ENCODE results near the gene ANKRD61.

ANKRD61 gene

GRCh38 chr7:6011541-6011940 is 19.6 kb upstream of the ANKRD61 start:
- no peak overlapping the region for H2AK5ac ChIP-seq (ENCODE audit: low read length, severe bottlenecking)
- no peak overlapping the region for H3K4me3 ChIP-seq (ENCODE audit: insufficient read depth in 1 of 2, low read depth in 1 of 2, low read length in 2 of 2)
- H2BK120ac ChIP-seq (ENCODE audit: low read depth, low read length) = no peak overlapping the region
- H3K4me2 ChIP-seq (ENCODE audit: low read length, poor library complexity, severe bottlenecking) = no peak overlapping the region
- H4K91ac ChIP-seq (ENCODE audit: low read length) = no peak overlapping the region
- no peak overlapping the region for H2BK5ac ChIP-seq (ENCODE audit: low read depth, low read length, poor library complexity, severe bottlenecking)
- no peak overlapping the region for H3K4ac ChIP-seq (ENCODE audit: low read depth in 1 of 2, low read length in 2 of 2)
- no peak overlapping the region for H2BK12ac ChIP-seq (ENCODE audit: low read length in 2 of 2)
- H2BK15ac ChIP-seq (ENCODE audit: low read depth, poor library complexity, severe bottlenecking) = no peak overlapping the region
- no peak overlapping the region for H2AFZ ChIP-seq (ENCODE audit: low read depth, low read length)
- peaks cover 7% of the 10 kb centered on the region for H3K4me1 ChIP-seq (ENCODE audit: control insufficient read depth, insufficient read depth, low read depth, low read length)
- H3K9me3 ChIP-seq (ENCODE audit: control insufficient read depth, low read length) = no peaks in the 10 kb centered on the region
- H4K8ac ChIP-seq (ENCODE audit: low read length) = no peak overlapping the region
- H3K27ac ChIP-seq (ENCODE audit: low read length, poor library complexity, severe bottlenecking) = no peak overlapping the region
- no peak overlapping the region for H3K23ac ChIP-seq (ENCODE audit: low read length in 2 of 2)
- H3K36me3 ChIP-seq (ENCODE audit: control insufficient read depth in 1 of 2, insufficient read depth in 2 of 2, low read depth in 1 of 2, low read length in 2 of 2) = peaks cover 18 to 23% of the 10 kb centered on the region in 2 experiments
- H3K14ac ChIP-seq (ENCODE audit: low read length in 2 of 2) = no peak overlapping the region
- no peak overlapping the region for H3K9ac ChIP-seq (ENCODE audit: low read length)
- no peak for DNase-seq
- H3K79me1 ChIP-seq (replicated peaks; ENCODE audit: low read length, poor library complexity, severe bottlenecking) = peaks cover 20% of the 10 kb centered on the region
- H3K27me3 ChIP-seq (ENCODE audit: control insufficient read depth in 1 of 2, insufficient read depth in 1 of 2, low read length in 2 of 2) = no peaks in the 10 kb centered on the region
- H3K18ac ChIP-seq (ENCODE audit: low read depth in 1 of 2, low read length in 2 of 2) = no peak overlapping the region
- WGBS = 96% methylated on average over 1 of the region's 2 CpGs

GRCh38 chr7:6012355-6013104 is 18.6 kb upstream of the ANKRD61 start:
- Histone ChIP-seq H3K79me1 (replicated peaks; ENCODE audit: low read length, poor library complexity, severe bottlenecking) (peaks cover 22% of the 10 kb centered on the region), H2BK12ac (ENCODE audit: low read length in 2 of 2) (no peak overlapping the region), H3K14ac (ENCODE audit: low read length in 2 of 2) (no peak overlapping the region), H2BK15ac (ENCODE audit: low read depth, poor library complexity, severe bottlenecking) (no peak overlapping the region), H2AK5ac (ENCODE audit: low read length, severe bottlenecking) (no peak overlapping the region), H3K36me3 (ENCODE audit: control insufficient read depth in 1 of 2, insufficient read depth in 2 of 2, low read depth in 1 of 2, low read length in 2 of 2) (peaks cover 26 to 32% of the 10 kb centered on the region in 2 experiments), H3K4ac (ENCODE audit: low read depth in 1 of 2, low read length in 2 of 2) (no peak overlapping the region), H3K27me3 (ENCODE audit: control insufficient read depth in 1 of 2, insufficient read depth in 1 of 2, low read length in 2 of 2) (no peaks in the 10 kb centered on the region), H2BK5ac (ENCODE audit: low read depth, low read length, poor library complexity, severe bottlenecking) (no peak overlapping the region), H3K27ac (ENCODE audit: low read length, poor library complexity, severe bottlenecking) (no peak overlapping the region), H3K23ac (ENCODE audit: low read length in 2 of 2) (no peak overlapping the region), H4K91ac (ENCODE audit: low read length) (no peak overlapping the region), H3K9me3 (ENCODE audit: control insufficient read depth, low read length) (no peaks in the 10 kb centered on the region), H2AFZ (ENCODE audit: low read depth, low read length) (no peak overlapping the region), H3K4me1 (ENCODE audit: control insufficient read depth, insufficient read depth, low read depth, low read length) (peaks cover 4% of the 10 kb centered on the region), H2BK120ac (ENCODE audit: low read depth, low read length) (no peak overlapping the region), H3K18ac (ENCODE audit: low read depth in 1 of 2, low read length in 2 of 2) (no peak overlapping the region), H3K4me2 (ENCODE audit: low read length, poor library complexity, severe bottlenecking) (no peak overlapping the region), H3K9ac (ENCODE audit: low read length) (no peak overlapping the region), H4K8ac (ENCODE audit: low read length) (no peak overlapping the region), H3K4me3 (ENCODE audit: insufficient read depth in 1 of 2, low read depth in 1 of 2, low read length in 2 of 2) (no peak overlapping the region)
- DNase-seq = peak; percentile 66
- WGBS = 91% methylated on average over 14 of the region's 14 CpGs

- peak; percentile 74 for DNase-seq
- Histone ChIP-seq H4K8ac (ENCODE audit: low read length) (peak overlapping the region; percentile 38), H3K4me3 (ENCODE audit: insufficient read depth in 1 of 2, low read depth in 1 of 2, low read length in 2 of 2) (peak overlapping the region in 1 of 2 experiments; percentile 38), H4K91ac (ENCODE audit: low read length) (peak overlapping the region; percentile 43), H2BK12ac (ENCODE audit: low read length in 2 of 2) (peak overlapping the region in 1 of 2 experiments; percentile 82), H2BK5ac (ENCODE audit: low read depth, low read length, poor library complexity, severe bottlenecking) (no peak overlapping the region), H3K23ac (ENCODE audit: low read length in 2 of 2) (no peak overlapping the region), H3K9me3 (ENCODE audit: control insufficient read depth, low read length) (no peaks in the 10 kb centered on the region), H3K36me3 (ENCODE audit: control insufficient read depth in 1 of 2, insufficient read depth in 2 of 2, low read depth in 1 of 2, low read length in 2 of 2) (peaks cover 40 to 61% of the 10 kb centered on the region in 2 experiments), H3K9ac (ENCODE audit: low read length) (peak overlapping the region; percentile 90), H2AFZ (ENCODE audit: low read depth, low read length) (no peak overlapping the region), H3K4ac (ENCODE audit: low read depth in 1 of 2, low read length in 2 of 2) (peak overlapping the region; percentile 16 to 49), H2AK5ac (ENCODE audit: low read length, severe bottlenecking) (peak overlapping the region; percentile 7), H3K14ac (ENCODE audit: low read length in 2 of 2) (peak overlapping the region in 1 of 2 experiments; percentile 55), H2BK120ac (ENCODE audit: low read depth, low read length) (no peak overlapping the region), H3K27me3 (ENCODE audit: control insufficient read depth in 1 of 2, insufficient read depth in 1 of 2, low read length in 2 of 2) (no peaks in the 10 kb centered on the region), H3K27ac (ENCODE audit: low read length, poor library complexity, severe bottlenecking) (peak overlapping the region; percentile 39), H3K4me1 (ENCODE audit: control insufficient read depth, insufficient read depth, low read depth, low read length) (peaks cover 3% of the 10 kb centered on the region), H3K18ac (ENCODE audit: low read depth in 1 of 2, low read length in 2 of 2) (peak overlapping the region in 1 of 2 experiments; percentile 66), H2BK15ac (ENCODE audit: low read depth, poor library complexity, severe bottlenecking) (no peak overlapping the region), H3K4me2 (ENCODE audit: low read length, poor library complexity, severe bottlenecking) (no peak overlapping the region), H3K79me1 (replicated peaks; ENCODE audit: low read length, poor library complexity, severe bottlenecking) (peaks cover 27% of the 10 kb centered on the region)
- WGBS = 93% methylated on average over 8 of the region's 8 CpGs
These were observed 15.1 kb upstream of the ANKRD61 start for GRCh38 chr7:6015917-6016652.

- no peak overlapping the region for H4K8ac ChIP-seq (ENCODE audit: low read length)
- H2AK5ac ChIP-seq (ENCODE audit: low read length, severe bottlenecking) = no peak overlapping the region
- peaks cover 41 to 62% of the 10 kb centered on the region in 2 experiments for H3K36me3 ChIP-seq (ENCODE audit: control insufficient read depth in 1 of 2, insufficient read depth in 2 of 2, low read depth in 1 of 2, low read length in 2 of 2)
- peak overlapping the region; percentile 72 for H4K91ac ChIP-seq (ENCODE audit: low read length)
- H3K23ac ChIP-seq (ENCODE audit: low read length in 2 of 2) = no peak overlapping the region
- H2AFZ ChIP-seq (ENCODE audit: low read depth, low read length) = no peak overlapping the region
- no peak overlapping the region for H2BK5ac ChIP-seq (ENCODE audit: low read depth, low read length, poor library complexity, severe bottlenecking)
- H3K27ac ChIP-seq (ENCODE audit: low read length, poor library complexity, severe bottlenecking) = peak overlapping the region; percentile 27
- peak overlapping the region in 1 of 2 experiments; percentile 21 for H3K4me3 ChIP-seq (ENCODE audit: insufficient read depth in 1 of 2, low read depth in 1 of 2, low read length in 2 of 2)
- 99% methylated on average over 8 of the region's 8 CpGs for WGBS
- peak overlapping the region in 1 of 2 experiments; percentile 82 for H2BK12ac ChIP-seq (ENCODE audit: low read length in 2 of 2)
- H2BK15ac ChIP-seq (ENCODE audit: low read depth, poor library complexity, severe bottlenecking) = no peak overlapping the region
- peak overlapping the region; percentile 90 for H3K9ac ChIP-seq (ENCODE audit: low read length)
- H3K79me1 ChIP-seq (replicated peaks; ENCODE audit: low read length, poor library complexity, severe bottlenecking) = peaks cover 26% of the 10 kb centered on the region
- no peaks in the 10 kb centered on the region for H3K27me3 ChIP-seq (ENCODE audit: control insufficient read depth in 1 of 2, insufficient read depth in 1 of 2, low read length in 2 of 2)
- peaks cover 3% of the 10 kb centered on the region for H3K4me1 ChIP-seq (ENCODE audit: control insufficient read depth, insufficient read depth, low read depth, low read length)
- H3K14ac ChIP-seq (ENCODE audit: low read length in 2 of 2) = no peak overlapping the region
- no peaks in the 10 kb centered on the region for H3K9me3 ChIP-seq (ENCODE audit: control insufficient read depth, low read length)
- no peak overlapping the region for H3K4me2 ChIP-seq (ENCODE audit: low read length, poor library complexity, severe bottlenecking)
- H3K4ac ChIP-seq (ENCODE audit: low read depth in 1 of 2, low read length in 2 of 2) = peak overlapping the region in 1 of 2 experiments; percentile 16
- DNase-seq = no peak
- peak overlapping the region in 1 of 2 experiments; percentile 66 for H3K18ac ChIP-seq (ENCODE audit: low read depth in 1 of 2, low read length in 2 of 2)
- H2BK120ac ChIP-seq (ENCODE audit: low read depth, low read length) = no peak overlapping the region
These were observed 14.6 kb upstream of the ANKRD61 start for GRCh38 chr7:6016653-6016966.

Measured in mesenchymal stem cell (in vitro differentiated cells and primary cell).